Liver (tissue), 3 donors: Measurements from ENCODE around the gene CCDC158.

ENCODE experiments used
- CTCF ChIP-seq: fragments of 150-350 bp; IDR thresholded peaks from 2 replicates; pipeline ENCODE4 v1.5.1; 2017; ENCODE audit warnings: improper control_type of control experiment, low read depth, low read length; ENCODE audit not compliant: missing input control
- MAX ChIP-seq: IDR thresholded peaks from 2 replicates; pipeline ENCODE4 v1.6.1; 2016; ENCODE audit warnings: antibody characterized with exemption
- RAD21 ChIP-seq, 2 donors: IDR thresholded peaks; 2 replicates each; pipeline ENCODE4 v1.6.1; 2016; ENCODE audit warnings: antibody characterized with exemption in 2 of 2, mild to moderate bottlenecking in 2 of 2
- donor health status: healthy.
- donor health status: healthy.

- TF ChIP-seq CTCF (no peak), MAX (no peak), RAD21 (IDR thresholded peaks at IDR 0.05) (no peak)
Observed at GRCh38 chr4:76312457-76312856, 108.5 kb downstream of the CCDC158 start.
